NK-92 (cell line): ENCODE data around the gene MTA1.

Experiments used
- DNase-seq: peaks from one replicate; lab custom pipeline; 2025; ENCODE audit not compliant: unreplicated experiment; lab: John Stamatoyannopoulos, UW

MTA1 gene

GRCh38 chr14:105386581-105387529, 32.8 kb upstream of the MTA1 start:
- DNase-seq: no peak

GRCh38 chr14:105387530-105387922, 32.1 kb upstream of the MTA1 start:
- DNase-seq: no peak

- no peak for DNase-seq
Measured at GRCh38 chr14:105388110-105388951, 31.3 kb upstream of the MTA1 start.

GRCh38 chr14:105388976-105389375, 30.7 kb upstream of the MTA1 start:
- no peak for DNase-seq

GRCh38 chr14:105389534-105389933, 30.1 kb upstream of the MTA1 start:
- DNase-seq: no peak

GRCh38 chr14:105389976-105390848, 29.4 kb upstream of the MTA1 start:
- DNase-seq: no peak

GRCh38 chr14:105390849-105391500, 28.7 kb upstream of the MTA1 start:
- DNase-seq: no peak

- no peak for DNase-seq
Measured at GRCh38 chr14:105391541-105391940, 28.1 kb upstream of the MTA1 start.

- no peak for DNase-seq
Measured at GRCh38 chr14:105392131-105393090, 27.2 kb upstream of the MTA1 start.

- DNase-seq: no peak
Measured at GRCh38 chr14:105393151-105393550, 26.5 kb upstream of the MTA1 start.

GRCh38 chr14:105394714-105395537, 24.7 kb upstream of the MTA1 start:
- DNase-seq: no peak

- DNase-seq: no peak
Measured at GRCh38 chr14:105395538-105395854, 24.1 kb upstream of the MTA1 start.

- no peak for DNase-seq
Measured at GRCh38 chr14:105397350-105397931, 22.2 kb upstream of the MTA1 start.

GRCh38 chr14:105398044-105398725, 21.4 kb upstream of the MTA1 start, which contains the start of gene TEX22:
TSS of gene TEX22 (plus strand) at chr14:105398538. CDS start at chr14:105399341, 803 bp downstream.
- peak; percentile 38 for DNase-seq

GRCh38 chr14:105398726-105399465, 20.7 kb upstream of the MTA1 start:
- DNase-seq: no peak

GRCh38 chr14:105399466-105399775, 20.2 kb upstream of the MTA1 start:
- DNase-seq: no peak

GRCh38 chr14:105400016-105400415, 19.6 kb upstream of the MTA1 start:
- DNase-seq: no peak
